Activated T-helper 17 cell treated with anti-CD3 and anti-CD28 coated beads, Interleukin-2, amount 50 U/mL, for 72 hours (primary cell): ENCODE data around the gene USP10. TPM values are rescaled to one million over a fixed set of nuclear protein-coding genes. Genes with fewer than 3 reads are reported as not detected.
"Not testable (repeated sequence)": the region's sequence is repeated elsewhere in the genome, so short reads cannot be mapped to it uniquely, and the experiment has no call there.

Experiments
- ATAC-seq: fragments of 150-1000 bp; cut with Tn5 transposase; replicated peaks from 2 replicates; pipeline ENCODE4 v1.10.0; 2021; ENCODE audit warnings: mild to moderate bottlenecking, moderate library complexity
- H3K27ac Mint-ChIP-seq: one replicate; pipeline ENCODE4 v1.8.0; 2022; ENCODE audit warnings: mixed read lengths
- H3K27me3 Mint-ChIP-seq: one replicate; pipeline ENCODE4 v1.8.0; 2022; ENCODE audit warnings: mixed read lengths
- H3K36me3 Mint-ChIP-seq: one replicate; pipeline ENCODE4 v1.8.0; 2022; ENCODE audit warnings: low read depth, mild to moderate bottlenecking, mixed read lengths
- H3K4me1 Mint-ChIP-seq: one replicate; pipeline ENCODE4 v1.8.0; 2022; ENCODE audit warnings: mixed read lengths
- H3K4me3 Mint-ChIP-seq: one replicate; pipeline ENCODE4 v1.8.0; 2022; ENCODE audit warnings: mild to moderate bottlenecking, mixed read lengths
- H3K9me3 Mint-ChIP-seq: one replicate; pipeline ENCODE4 v1.8.0; 2022; ENCODE audit warnings: mixed read lengths
- total RNA-seq, 2 donors: library from RNA; stranded (reverse); gene quantifications; one replicate each; pipeline ENCODE4 v1.2.3, GENCODE V29; 2022

Gene USP10
- total RNA-seq, 2 donors from 2014 or later, result 93.4 to 127 TPM

DNA sequence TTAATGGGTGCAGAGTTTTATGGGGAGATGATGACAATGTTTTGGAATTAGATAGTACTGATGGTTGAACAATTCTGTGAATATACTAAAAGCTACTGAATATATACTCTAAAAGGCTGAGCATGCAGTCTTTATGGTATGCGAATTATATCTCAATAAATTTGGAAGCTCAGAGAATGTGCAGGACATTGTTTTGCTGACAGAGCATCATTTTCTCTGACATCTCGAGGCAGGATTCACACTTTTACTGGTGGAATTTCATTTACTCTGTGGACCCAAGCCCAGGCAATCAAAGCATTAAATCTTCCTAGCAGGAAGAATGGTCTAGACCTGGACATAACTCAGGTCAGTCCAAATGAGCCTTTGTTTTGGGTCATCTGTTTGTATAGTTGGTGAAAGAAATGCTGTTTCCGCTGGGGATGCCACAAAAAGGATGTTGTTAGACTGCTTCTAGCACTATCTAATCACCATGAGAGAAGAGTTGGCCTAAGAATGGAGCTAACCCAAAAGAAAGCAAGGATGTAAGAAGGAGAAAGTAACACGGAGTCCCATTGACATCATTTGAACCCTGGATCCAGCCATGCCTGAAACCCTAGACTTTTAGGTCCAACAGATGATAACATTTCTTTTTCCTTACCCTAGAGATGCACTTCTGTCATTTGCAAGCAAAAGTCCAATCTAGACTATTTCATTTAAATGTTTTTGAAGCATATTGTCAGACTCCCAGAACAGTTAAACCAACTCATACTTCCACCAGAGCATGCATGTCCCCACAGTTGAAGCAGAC lies 18.8 kb upstream of the USP10 start:
- Mint-ChIP-seq H3K4me1 (no peaks in the 10 kb centered on the region), H3K9me3 (no peaks in the 10 kb centered on the region), H3K27me3 (no peaks in the 10 kb centered on the region), H3K36me3 (no peaks in the 10 kb centered on the region), H3K27ac (no peak overlapping the region), H3K4me3 (no peak overlapping the region)
- ATAC-seq, result no peak

DNA sequence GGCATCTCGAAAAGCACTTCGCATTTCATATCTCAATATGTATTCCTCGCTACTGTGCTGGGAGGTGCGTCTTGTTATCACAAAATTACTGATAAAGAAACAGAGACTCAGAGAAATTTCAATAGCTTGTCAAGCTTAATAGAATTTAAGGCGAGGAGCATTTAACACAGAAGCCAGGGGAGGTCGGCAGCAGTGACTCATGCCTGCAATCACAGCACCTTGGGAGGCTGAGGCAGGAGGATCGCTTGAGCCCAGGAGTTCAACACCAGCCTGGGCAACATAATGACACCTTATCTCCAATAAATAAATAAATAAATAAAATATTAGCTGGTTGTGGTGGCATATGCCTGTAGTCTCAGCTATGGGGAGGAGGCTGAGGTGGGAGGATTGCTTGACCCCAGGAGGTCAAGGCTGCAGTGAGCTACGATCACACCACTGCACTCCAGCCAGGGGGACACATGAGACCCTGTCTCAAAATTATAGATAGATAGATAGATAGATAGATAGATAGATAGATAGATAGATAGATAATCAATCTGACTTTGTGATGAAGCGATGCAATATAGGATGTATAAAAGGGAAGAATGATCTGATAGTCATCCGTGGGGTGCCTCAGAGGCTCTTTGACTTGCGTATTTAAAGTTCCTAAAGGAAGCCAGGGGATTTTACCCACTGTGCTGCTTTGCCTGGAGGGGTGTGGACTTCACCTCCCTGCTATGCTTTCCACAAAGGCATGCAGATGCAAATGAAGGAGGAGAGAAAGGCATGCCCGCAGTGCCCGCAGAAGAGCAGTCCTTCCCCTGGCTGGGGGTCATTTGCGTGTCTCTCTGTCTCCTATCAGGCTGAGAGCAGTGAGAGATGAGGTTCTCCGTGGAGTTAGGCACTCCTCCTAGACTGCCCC lies 15.9 kb upstream of the USP10 start:
- H3K27ac Mint-ChIP-seq, result no peak overlapping the region
- H3K27me3 Mint-ChIP-seq, result no peaks in the 10 kb centered on the region
- H3K36me3 Mint-ChIP-seq, result no peaks in the 10 kb centered on the region
- no peak for ATAC-seq
- H3K4me1 Mint-ChIP-seq, result no peaks in the 10 kb centered on the region
- no peak overlapping the region for H3K4me3 Mint-ChIP-seq
- H3K9me3 Mint-ChIP-seq, result no peaks in the 10 kb centered on the region

DNA sequence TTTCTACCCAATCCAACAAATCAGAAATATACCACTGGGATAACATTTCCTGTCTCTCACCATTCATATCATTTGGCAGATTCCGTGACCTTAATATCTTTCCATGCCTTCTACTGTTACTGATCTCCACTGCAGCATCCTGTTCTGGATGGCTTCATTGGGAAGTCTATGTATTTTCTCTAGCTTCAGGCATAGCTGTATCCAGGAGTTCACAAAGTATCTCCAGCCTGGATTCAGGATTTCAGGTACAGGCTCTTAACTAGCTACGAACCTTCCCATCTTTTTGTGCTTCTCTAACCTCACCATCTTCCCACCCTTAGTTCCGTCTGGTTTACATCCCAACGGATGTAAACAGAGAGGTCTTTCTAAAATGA lies 15.2 kb upstream of the USP10 start:
- Mint-ChIP-seq H3K36me3 (no peaks in the 10 kb centered on the region), H3K4me1 (no peaks in the 10 kb centered on the region), H3K9me3 (no peaks in the 10 kb centered on the region), H3K4me3 (no peak overlapping the region), H3K27ac (no peak overlapping the region), H3K27me3 (no peaks in the 10 kb centered on the region)
- no peak for ATAC-seq

DNA sequence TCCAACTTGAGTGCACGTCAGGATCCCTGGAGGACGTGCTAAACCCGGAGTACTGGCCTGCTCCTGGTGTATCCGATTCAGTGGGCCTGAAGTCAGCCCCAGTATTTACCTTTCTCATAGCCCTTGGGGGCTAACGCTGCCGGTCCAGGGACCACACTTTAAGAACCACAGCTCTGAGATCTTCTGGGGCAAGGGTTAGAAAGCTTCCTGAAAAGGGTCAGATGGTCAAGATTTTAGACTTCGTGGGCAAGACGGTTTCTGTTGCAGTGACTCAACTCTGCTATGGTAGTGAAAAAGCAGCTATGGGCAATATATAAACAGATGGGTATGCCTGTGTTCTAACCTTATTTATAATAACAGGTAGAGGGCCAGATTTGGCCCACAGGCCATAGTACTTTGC lies 14.6 kb upstream of the USP10 start:
- Mint-ChIP-seq H3K4me3 (no peak overlapping the region), H3K27me3 (no peaks in the 10 kb centered on the region), H3K27ac (no peak overlapping the region), H3K36me3 (no peaks in the 10 kb centered on the region), H3K9me3 (no peaks in the 10 kb centered on the region), H3K4me1 (no peaks in the 10 kb centered on the region)
- ATAC-seq, result no peak

DNA sequence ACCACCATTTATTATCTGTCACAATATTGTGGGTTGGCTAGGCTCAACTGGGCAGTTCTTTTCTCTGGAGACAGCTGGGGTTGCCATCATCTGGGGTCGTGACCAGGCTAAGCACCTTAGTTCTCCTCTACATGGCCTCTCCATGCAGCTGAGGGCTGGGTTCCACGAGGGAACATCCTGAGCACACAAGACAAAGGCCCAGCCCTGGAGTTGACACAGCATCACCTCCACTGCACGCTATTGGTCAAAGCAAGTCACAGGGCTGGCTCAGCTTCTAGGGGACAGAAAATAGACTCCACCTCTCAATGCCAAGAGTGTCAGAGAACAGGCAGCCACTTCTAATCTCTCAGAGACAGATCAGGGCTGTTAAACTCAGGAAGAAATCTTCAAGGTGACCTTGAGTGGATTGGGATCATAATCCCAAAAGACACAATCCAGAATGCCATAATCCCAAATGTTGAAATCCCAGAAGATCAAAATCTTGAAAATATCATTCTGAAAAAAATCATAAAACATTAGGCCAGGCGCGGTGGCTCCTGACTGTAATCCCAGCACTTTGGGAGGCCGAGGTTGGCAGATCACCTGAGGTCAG lies 13.0 kb upstream of the USP10 start:
- H3K4me1 Mint-ChIP-seq, result no peaks in the 10 kb centered on the region
- no peak for ATAC-seq
- H3K9me3 Mint-ChIP-seq, result no peaks in the 10 kb centered on the region
- no peak overlapping the region for H3K27ac Mint-ChIP-seq
- H3K4me3 Mint-ChIP-seq, result no peak overlapping the region
- H3K27me3 Mint-ChIP-seq, result no peaks in the 10 kb centered on the region
- H3K36me3 Mint-ChIP-seq, result no peaks in the 10 kb centered on the region

DNA sequence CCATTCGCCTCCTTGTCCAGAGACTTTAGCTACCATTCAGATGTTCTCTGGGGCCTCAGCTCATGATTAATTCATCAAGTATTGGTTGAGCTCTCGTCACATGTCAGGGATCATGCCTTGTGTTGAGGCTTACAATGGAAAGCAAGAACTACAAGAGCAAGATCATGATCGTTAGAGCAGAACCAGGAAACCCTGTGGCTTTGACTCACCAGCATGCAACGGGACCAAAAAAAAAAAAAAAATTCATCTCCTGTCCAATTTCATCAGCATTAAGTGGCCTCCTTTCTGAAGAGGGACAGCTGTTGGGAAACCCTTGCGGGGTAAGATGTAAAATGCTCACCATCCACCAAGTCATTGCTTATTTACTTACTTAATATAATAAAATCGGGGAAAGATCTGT lies 12.1 kb upstream of the USP10 start:
- H3K27me3 Mint-ChIP-seq, result no peaks in the 10 kb centered on the region
- H3K9me3 Mint-ChIP-seq, result no peaks in the 10 kb centered on the region
- H3K27ac Mint-ChIP-seq, result no peak overlapping the region
- H3K36me3 Mint-ChIP-seq, result no peaks in the 10 kb centered on the region
- peaks cover 5% of the 10 kb centered on the region for H3K4me1 Mint-ChIP-seq
- no peak overlapping the region for H3K4me3 Mint-ChIP-seq
- peak; percentile 73 for ATAC-seq

DNA sequence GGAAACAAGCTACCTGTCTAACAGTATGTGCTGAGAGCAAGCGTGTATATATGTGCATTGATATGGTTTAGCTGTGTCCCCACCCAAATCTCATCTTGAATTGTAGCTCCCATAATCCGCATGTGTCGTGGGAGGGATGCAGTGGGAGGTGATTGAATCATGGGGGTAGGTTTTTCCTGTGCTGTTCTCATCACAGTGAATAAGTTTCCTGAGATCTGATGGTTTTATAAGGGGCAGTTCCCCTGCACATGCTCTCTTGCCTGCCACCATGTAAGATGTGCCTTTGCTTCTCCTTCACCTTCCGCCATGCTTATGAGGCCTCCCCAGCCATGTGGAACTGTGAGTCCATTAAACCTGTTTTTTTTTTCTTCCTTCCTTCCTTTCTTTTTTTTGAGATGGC lies 11.6 kb upstream of the USP10 start:
- not testable (repeated sequence) for ATAC-seq, H3K4me3 Mint-ChIP-seq, H3K4me1 Mint-ChIP-seq, H3K36me3 Mint-ChIP-seq, H3K9me3 Mint-ChIP-seq, H3K27me3 Mint-ChIP-seq, H3K27ac Mint-ChIP-seq

DNA sequence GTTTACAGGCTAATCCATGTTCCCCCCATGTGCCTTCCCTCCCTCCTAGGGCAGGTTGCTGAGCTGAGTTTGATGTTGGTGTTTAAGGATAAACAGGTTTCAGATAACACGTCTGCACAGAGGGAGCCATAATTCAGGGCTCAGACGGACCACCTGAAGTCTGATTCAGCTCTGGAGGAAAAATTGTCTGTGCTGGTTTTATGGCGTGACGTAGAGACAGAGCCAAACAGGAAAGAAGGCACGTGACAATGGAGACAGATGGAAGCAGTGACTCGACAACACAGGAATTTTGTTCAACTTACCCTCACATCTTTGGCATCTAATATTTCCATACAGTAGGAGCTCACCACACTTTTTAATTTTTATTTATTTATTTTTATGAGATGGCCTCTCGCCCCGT lies 10.7 kb upstream of the USP10 start:
- Mint-ChIP-seq H3K27me3 (no peaks in the 10 kb centered on the region), H3K27ac (no peak overlapping the region), H3K36me3 (no peaks in the 10 kb centered on the region), H3K4me3 (no peak overlapping the region), H3K9me3 (no peaks in the 10 kb centered on the region), H3K4me1 (peaks cover 7% of the 10 kb centered on the region)
- no peak for ATAC-seq

DNA sequence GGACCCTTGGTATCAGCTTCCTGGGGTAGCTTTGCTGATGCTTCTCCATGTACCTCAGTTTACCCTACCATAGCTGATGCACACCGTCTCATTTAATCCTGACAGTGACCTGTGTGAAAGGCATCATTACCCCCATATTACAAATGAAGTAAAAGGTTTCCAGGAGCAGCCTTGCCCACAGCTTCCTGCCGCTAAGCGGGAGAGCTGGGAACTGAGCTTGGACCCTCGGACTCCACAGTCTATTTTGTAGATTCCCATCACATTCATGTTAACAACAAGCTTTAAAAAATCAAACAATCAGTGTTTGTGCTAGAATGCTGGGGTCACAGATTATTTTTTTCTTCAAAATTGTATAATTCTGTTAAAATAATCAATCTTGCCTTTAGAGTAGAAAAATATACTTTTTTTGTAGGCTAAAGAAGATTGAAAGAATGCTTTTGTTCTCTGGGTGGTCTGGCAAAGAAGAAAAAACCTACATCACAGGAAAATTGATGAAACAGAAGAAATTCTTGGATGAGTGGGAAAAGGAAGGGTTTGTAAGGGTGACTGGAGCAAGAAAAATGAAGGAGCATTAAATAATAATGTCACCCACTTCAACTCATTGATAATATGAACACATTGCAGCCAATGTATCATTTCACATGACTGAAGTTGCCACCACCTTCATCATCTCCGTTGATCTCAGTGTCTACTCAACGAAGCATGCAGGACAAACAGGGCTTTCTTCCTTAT lies 9.5 kb upstream of the USP10 start:
- Mint-ChIP-seq H3K27ac (no peak overlapping the region), H3K4me1 (peaks cover 7% of the 10 kb centered on the region), H3K9me3 (no peaks in the 10 kb centered on the region), H3K36me3 (no peaks in the 10 kb centered on the region), H3K27me3 (no peaks in the 10 kb centered on the region), H3K4me3 (no peak overlapping the region)
- no peak for ATAC-seq

DNA sequence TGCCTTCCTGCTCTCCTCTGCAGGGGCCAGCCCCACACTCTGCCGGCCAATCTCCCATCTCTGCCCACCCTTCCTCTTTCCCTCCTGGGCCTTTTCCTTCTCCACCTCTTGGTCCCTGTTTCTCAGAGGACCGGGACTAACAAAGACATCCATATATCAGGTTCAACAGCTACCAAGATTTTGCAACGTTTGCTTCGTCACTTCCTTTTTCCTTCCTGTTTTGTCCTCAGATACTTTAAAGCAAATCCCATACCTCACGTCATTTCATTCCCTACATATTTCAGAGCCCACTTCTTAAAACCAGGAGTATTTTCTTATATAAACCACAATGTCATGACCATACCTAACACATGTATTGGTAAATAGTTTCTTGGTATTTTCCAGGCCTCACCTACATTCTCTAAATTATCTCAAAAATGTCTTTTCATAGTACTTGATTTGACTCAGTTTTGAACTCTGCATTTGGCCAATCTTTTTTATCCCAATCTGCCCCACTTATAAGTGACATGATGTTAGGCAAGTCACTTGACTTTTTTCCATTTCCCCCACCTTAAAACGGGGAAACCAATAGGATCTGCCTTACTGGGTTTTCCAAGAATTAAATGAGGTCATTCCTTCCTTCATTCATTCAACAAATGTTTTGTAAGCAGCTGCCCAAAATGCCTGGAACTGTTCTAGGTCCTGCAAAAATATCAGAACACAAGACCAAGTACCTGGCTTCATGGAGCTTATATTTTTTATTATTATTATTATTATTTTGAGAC lies 7.2 kb upstream of the USP10 start:
- Mint-ChIP-seq H3K9me3 (no peaks in the 10 kb centered on the region), H3K27ac (no peak overlapping the region), H3K36me3 (no peaks in the 10 kb centered on the region), H3K27me3 (no peaks in the 10 kb centered on the region), H3K4me3 (no peak overlapping the region), H3K4me1 (peaks cover 7% of the 10 kb centered on the region)
- ATAC-seq, result no peak

DNA sequence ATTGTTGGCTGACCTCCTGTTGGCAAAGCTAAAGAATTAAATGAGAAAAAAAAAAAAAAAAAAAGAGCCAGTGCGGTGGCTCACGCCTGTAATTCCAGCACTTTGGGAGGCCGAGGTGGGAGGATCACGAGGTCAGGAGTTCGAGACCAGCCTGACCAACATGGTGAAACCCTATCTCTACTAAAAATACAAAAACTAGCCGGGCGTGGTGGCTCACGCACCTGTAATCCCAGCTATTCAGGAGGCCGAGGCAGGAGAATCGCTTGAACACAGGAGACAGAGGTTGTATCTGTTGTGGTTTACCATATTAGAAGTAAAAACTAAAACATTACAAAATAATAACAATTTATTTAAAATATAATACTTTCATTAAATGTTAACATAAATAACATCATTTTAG lies 5.9 kb upstream of the USP10 start:
- ATAC-seq, H3K36me3 Mint-ChIP-seq, H3K27ac Mint-ChIP-seq, H3K4me1 Mint-ChIP-seq, H3K9me3 Mint-ChIP-seq, H3K4me3 Mint-ChIP-seq, H3K27me3 Mint-ChIP-seq: not testable (repeated sequence)

DNA sequence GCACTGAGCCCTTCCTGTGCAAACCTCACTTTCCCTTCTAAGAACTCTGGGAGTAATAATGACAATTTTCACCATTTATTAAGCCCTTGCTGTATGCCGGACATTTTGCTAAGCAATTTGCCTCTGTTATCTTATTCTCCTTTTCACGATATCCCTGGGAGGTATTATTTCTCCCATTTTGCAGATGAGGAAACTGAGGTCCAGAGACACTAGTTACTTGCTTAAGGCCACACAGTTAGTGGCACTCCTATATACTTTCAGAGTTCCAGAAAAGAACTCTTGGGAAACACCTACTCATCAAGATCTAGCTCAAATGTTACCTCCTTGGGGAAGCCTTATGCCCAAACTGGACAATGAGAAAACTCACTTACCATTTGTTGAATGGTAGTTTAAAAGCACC lies 4.8 kb upstream of the USP10 start:
- no peaks in the 10 kb centered on the region for H3K27me3 Mint-ChIP-seq
- peaks cover 7% of the 10 kb centered on the region for H3K4me1 Mint-ChIP-seq
- no peaks in the 10 kb centered on the region for H3K9me3 Mint-ChIP-seq
- no peak overlapping the region for H3K4me3 Mint-ChIP-seq
- H3K36me3 Mint-ChIP-seq, result no peaks in the 10 kb centered on the region
- no peak overlapping the region for H3K27ac Mint-ChIP-seq
- no peak for ATAC-seq

DNA sequence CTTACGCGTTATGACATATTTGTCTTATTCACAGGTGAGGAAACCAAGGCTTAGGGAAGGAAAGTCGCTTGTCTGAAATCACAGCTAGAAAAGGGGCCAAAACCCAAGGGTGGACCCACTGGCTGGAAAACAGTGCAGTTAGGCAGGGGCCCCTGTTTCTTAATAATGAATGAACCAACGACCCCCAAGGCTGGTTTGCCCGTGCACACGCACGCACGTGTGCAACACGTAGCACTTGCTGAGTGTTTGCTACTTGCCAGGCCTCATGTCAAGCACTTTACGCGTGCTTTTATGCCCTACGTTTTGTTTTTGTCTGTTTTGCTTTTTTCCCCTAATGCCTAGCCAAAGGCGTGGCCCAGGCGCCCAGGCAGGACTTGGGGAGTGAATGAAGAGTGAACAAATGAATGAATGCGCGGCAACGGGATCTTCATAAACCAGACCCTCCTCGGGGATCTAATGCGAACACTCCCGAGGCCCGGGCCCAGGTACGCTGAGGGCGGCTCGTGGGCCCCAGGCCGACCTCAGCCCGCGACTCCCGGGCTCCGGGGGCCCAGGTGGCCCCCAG lies 571 bp upstream of the USP10 start:
- peaks cover 22% of the 10 kb centered on the region for H3K36me3 Mint-ChIP-seq
- no peaks in the 10 kb centered on the region for H3K9me3 Mint-ChIP-seq
- H3K4me1 Mint-ChIP-seq, result peaks cover 12% of the 10 kb centered on the region
- peak overlapping the region; percentile 94 for H3K4me3 Mint-ChIP-seq
- H3K27me3 Mint-ChIP-seq, result no peaks in the 10 kb centered on the region
- ATAC-seq, result peak; percentile 13
- peak overlapping the region; percentile 66 for H3K27ac Mint-ChIP-seq
